GM12875 (cell line): ENCODE measurements around the gene EDC3.
A peak's percentile ranks its signal among the peaks of the same experiment; 100 is the strongest.

ENCODE experiments used
- H3K4me3 ChIP-seq: one replicate; pipeline ENCODE4 v1.5.1; 2011; ENCODE audit warnings: low read depth, low read length, control low read depth
- CTCF ChIP-seq: IDR thresholded peaks from 2 replicates; pipeline ENCODE4 v1.5.1; 2011; ENCODE audit warnings: low read depth, mild to moderate bottlenecking, control low read depth, inconsistent platforms, low read length, moderate library complexity, borderline replicate concordance; ENCODE audit not compliant: insufficient read depth

EDC3 gene

DNA sequence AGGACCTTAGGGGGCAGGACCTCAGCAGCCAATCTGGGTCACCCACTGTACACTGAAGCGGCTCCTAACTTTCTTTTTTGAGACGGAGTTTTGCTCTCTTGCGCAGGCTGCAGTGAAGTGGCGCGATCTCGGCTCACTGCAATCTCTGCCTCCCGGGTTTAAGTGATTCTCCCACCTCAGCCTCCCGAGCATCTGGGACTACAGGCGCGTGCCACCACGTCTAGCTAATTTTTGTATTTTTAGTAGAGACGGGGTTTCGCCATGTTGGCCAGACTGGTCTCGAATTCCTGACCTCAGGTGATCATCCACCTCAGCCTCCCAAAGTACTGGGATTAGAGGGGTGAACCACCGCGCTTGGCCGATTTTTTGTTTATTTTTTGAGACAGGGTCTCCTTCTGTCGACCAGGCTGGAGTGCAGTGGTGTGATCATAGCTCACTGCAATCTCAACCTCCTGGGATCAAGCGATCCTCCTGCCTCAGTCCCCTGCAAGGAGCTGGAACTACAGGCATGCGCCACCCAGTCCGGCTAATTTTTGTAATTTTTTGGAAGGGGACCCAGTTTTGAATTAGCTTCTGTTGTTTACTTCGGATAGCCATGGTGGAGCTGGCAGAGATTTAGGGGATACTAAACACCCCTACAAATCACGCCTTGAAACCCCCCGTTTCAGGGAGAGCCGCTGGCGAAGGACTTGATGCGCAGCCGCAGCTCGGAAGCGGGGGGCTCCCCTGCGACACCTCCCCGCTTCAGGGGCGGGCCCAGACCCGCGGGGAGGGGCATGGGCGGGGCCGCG is 81.7 kb downstream of the EDC3 start:
- no peak for TF ChIP-seq CTCF
- peak overlapping the region; percentile 86 for H3K4me3 ChIP-seq

GRCh38 chr15:74613089-74613952 is 82.5 kb downstream of the EDC3 start:
- no peak for TF ChIP-seq CTCF
- H3K4me3 ChIP-seq, result no peak overlapping the region

DNA sequence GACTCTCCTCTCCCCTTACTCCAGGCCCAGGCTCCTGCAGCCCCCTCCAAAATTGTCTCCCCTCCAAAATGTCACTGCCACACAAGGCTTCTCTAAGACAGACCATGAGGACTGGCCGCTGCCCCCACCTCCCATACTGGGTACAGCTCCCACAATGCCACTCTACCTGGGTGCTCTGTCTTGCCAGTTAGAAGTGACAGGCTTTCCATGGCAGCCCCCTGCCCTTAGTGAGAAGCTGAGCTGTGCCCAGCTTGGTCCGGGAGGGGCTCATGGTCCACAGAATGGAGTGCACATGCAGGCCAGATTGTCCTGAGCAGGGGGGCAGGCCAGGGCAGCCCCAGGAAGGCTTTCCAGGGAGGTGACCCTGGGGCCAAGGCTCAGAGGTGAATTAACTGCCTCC is 83.1 kb downstream of the EDC3 start:
- TF ChIP-seq CTCF, result no peak
- H3K4me3 ChIP-seq, result no peak overlapping the region

DNA sequence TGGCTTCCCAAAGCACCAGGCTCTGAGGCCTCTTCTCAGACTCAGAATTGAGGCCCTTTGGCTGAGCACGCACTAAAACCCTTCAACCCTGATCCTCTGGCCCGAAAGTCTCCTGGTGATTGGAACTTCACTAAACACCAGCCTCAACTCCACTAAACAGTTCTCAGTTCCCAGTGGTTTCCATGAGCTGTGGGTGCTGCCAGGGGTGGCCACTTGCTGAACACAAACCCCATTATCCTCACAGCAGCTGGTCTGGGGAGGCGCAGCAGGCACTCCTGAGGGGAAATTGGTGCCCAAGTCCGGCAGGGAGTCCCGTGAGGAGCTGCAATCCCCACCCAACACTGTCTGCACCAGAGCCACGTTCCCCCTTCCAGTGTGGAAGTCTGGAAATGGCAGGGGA is 84.0 kb downstream of the EDC3 start:
- TF ChIP-seq CTCF, result no peak
- H3K4me3 ChIP-seq, result no peak overlapping the region

GRCh38 chr15:74611341-74611740 is 84.5 kb downstream of the EDC3 start:
- no peak overlapping the region for H3K4me3 ChIP-seq
- TF ChIP-seq CTCF, result no peak

DNA sequence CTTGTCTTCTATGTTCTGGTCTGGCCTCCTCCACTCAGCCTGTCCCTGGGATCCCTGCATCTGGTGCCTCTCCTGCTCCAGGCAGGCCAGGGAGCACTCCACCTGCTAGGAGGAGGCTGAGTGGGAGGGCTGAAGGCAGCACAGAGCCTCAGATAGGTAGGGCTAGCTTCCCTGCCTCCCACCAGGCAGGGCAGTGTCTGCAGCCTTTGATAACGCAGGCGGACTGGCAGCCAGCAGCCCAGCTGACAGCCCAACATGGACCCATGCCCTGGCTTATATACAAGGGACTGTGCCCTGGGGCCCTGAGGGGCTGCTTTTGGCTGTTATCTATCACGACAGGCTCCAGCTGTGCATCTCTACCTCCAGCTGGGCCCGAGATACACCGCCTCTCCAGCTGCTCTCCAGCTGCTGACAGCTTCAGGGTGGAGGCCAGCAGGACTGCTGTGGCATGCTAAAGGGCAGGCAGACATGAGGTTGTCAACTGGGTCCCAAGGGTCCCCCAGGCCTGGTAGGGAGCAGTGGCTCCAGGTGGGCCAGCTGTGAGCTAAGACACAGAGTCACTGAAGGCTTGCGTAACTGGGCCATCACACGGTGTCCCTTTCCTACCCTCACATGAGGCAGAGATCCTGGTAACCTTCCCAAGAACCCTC is 85.4 kb downstream of the EDC3 start:
- TF ChIP-seq CTCF, result no peak
- no peak overlapping the region for H3K4me3 ChIP-seq
